ENCODE data around the gene PTPN18.

Gene PTPN18

GRCh38 chr2:130363479-130363878 is 7.6 kb downstream of the PTPN18 start:
- no peak overlapping the region for H3K4me3 ChIP-seq (ENCODE audit: low read length, poor library complexity, severe bottlenecking)
- TF ChIP-seq, protein P1, sequence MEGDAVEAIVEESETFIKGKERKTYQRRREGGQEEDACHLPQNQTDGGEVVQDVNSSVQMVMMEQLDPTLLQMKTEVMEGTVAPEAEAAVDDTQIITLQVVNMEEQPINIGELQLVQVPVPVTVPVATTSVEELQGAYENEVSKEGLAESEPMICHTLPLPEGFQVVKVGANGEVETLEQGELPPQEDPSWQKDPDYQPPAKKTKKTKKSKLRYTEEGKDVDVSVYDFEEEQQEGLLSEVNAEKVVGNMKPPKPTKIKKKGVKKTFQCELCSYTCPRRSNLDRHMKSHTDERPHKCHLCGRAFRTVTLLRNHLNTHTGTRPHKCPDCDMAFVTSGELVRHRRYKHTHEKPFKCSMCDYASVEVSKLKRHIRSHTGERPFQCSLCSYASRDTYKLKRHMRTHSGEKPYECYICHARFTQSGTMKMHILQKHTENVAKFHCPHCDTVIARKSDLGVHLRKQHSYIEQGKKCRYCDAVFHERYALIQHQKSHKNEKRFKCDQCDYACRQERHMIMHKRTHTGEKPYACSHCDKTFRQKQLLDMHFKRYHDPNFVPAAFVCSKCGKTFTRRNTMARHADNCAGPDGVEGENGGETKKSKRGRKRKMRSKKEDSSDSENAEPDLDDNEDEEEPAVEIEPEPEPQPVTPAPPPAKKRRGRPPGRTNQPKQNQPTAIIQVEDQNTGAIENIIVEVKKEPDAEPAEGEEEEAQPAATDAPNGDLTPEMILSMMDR (conservative IDR thresholded peaks at IDR 0.05; ENCODE audit: low read length) = no peak
- TF ChIP-seq EZH2phosphoT487 (IDR thresholded peaks at IDR 0.05; ENCODE audit: borderline replicate concordance) = no peak
- H3K9me3 ChIP-seq (ENCODE audit: insufficient read depth, low read depth, low read length) = no peaks in the 10 kb centered on the region
- H3F3A ChIP-seq (ENCODE audit: low read depth) = no peaks in the 10 kb centered on the region
- H3K9me2 ChIP-seq (replicated peaks; ENCODE audit: low read depth, low read length) = no peaks in the 10 kb centered on the region
- no peak overlapping the region for H3K4me2 ChIP-seq (ENCODE audit: low read depth, low read length, poor library complexity, severe bottlenecking)
- no peaks in the 10 kb centered on the region for H4K20me1 ChIP-seq (ENCODE audit: insufficient read depth, low read length, poor library complexity, severe bottlenecking)
- H2AFZ ChIP-seq (ENCODE audit: low read length) = no peak overlapping the region
- no peaks in the 10 kb centered on the region for H3K4me1 ChIP-seq (ENCODE audit: insufficient read depth, low read length, poor library complexity, severe bottlenecking)
- H3K9ac ChIP-seq (ENCODE audit: low read depth, low read length, poor library complexity, severe bottlenecking) = no peak overlapping the region
- no peaks in the 10 kb centered on the region for H3K79me2 ChIP-seq (ENCODE audit: insufficient read depth, low read length)
- H3K36me3 ChIP-seq (ENCODE audit: insufficient read depth, low read length) = no peaks in the 10 kb centered on the region
- H3K27me3 ChIP-seq (ENCODE audit: insufficient read depth, low read length, poor library complexity, severe bottlenecking) = peaks cover 9% of the 10 kb centered on the region

DNA sequence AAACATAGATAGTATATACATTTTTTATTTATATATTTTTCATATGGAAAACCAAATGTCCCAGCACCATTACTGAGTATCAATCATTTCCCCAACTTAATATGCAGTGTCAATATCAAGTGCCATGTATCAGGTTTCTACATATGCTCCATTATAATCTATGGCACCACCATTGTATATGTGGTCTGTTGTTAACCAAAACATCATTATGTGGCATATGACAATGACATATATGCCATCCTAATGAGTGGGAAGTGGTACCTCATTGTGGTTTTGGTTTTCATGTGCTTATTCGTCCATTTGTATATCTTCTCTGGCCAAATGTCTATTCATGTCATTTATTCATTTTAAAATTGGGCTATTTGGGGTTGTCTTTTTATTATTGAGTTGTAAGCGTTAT is 9.2 kb downstream of the PTPN18 start:
- H3K27me3 ChIP-seq (ENCODE audit: insufficient read depth, low read length, poor library complexity, severe bottlenecking) = peaks cover 22% of the 10 kb centered on the region
- H3K4me2 ChIP-seq (ENCODE audit: low read depth, low read length, poor library complexity, severe bottlenecking) = no peak overlapping the region
- TF ChIP-seq, protein P1 (conservative IDR thresholded peaks at IDR 0.05; ENCODE audit: low read length) = no peak
- TF ChIP-seq EZH2phosphoT487 (IDR thresholded peaks at IDR 0.05; ENCODE audit: borderline replicate concordance) = no peak
- H3F3A ChIP-seq (ENCODE audit: low read depth) = no peaks in the 10 kb centered on the region
- no peak overlapping the region for H3K9ac ChIP-seq (ENCODE audit: low read depth, low read length, poor library complexity, severe bottlenecking)
- no peaks in the 10 kb centered on the region for H3K79me2 ChIP-seq (ENCODE audit: insufficient read depth, low read length)
- peaks cover 5% of the 10 kb centered on the region for H3K4me1 ChIP-seq (ENCODE audit: insufficient read depth, low read length, poor library complexity, severe bottlenecking)
- H3K4me3 ChIP-seq (ENCODE audit: low read length, poor library complexity, severe bottlenecking) = no peak overlapping the region
- H2AFZ ChIP-seq (ENCODE audit: low read length) = no peak overlapping the region
- H4K20me1 ChIP-seq (ENCODE audit: insufficient read depth, low read length, poor library complexity, severe bottlenecking) = no peaks in the 10 kb centered on the region
- H3K36me3 ChIP-seq (ENCODE audit: insufficient read depth, low read length) = no peaks in the 10 kb centered on the region
- no peaks in the 10 kb centered on the region for H3K9me3 ChIP-seq (ENCODE audit: insufficient read depth, low read depth, low read length)
- H3K9me2 ChIP-seq (replicated peaks; ENCODE audit: low read depth, low read length) = no peaks in the 10 kb centered on the region

DNA sequence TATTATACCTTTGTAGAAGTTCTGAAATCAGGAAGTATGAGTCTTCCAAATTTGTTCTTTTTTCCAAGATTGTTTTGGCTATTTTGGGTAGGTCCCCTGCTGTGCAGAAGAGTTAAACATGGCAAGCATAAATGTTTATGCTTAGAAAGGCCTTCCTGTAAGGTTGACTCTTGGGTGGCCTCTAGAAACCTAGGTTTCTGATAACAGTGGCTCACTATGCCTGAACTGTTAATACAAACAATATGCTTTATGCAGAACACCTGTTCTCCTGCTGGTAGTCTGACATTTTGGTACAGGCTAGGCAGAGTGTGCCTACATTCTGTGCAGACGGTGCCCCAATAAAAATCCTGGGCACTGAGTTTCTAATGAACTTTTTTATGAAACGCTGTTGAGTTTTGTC is 10.1 kb downstream of the PTPN18 start:
- H3K9me2 ChIP-seq (replicated peaks; ENCODE audit: low read depth, low read length) = no peaks in the 10 kb centered on the region
- no peaks in the 10 kb centered on the region for H3K9me3 ChIP-seq (ENCODE audit: insufficient read depth, low read depth, low read length)
- no peak overlapping the region for H3K4me3 ChIP-seq (ENCODE audit: low read length, poor library complexity, severe bottlenecking)
- H3K27me3 ChIP-seq (ENCODE audit: insufficient read depth, low read length, poor library complexity, severe bottlenecking) = peaks cover 22% of the 10 kb centered on the region
- no peak for TF ChIP-seq EZH2phosphoT487 (IDR thresholded peaks at IDR 0.05; ENCODE audit: borderline replicate concordance)
- TF ChIP-seq, protein P1 (conservative IDR thresholded peaks at IDR 0.05; ENCODE audit: low read length) = no peak
- H4K20me1 ChIP-seq (ENCODE audit: insufficient read depth, low read length, poor library complexity, severe bottlenecking) = no peaks in the 10 kb centered on the region
- H3K36me3 ChIP-seq (ENCODE audit: insufficient read depth, low read length) = no peaks in the 10 kb centered on the region
- no peak overlapping the region for H3K4me2 ChIP-seq (ENCODE audit: low read depth, low read length, poor library complexity, severe bottlenecking)
- no peaks in the 10 kb centered on the region for H3F3A ChIP-seq (ENCODE audit: low read depth)
- H3K4me1 ChIP-seq (ENCODE audit: insufficient read depth, low read length, poor library complexity, severe bottlenecking) = peaks cover 14% of the 10 kb centered on the region
- no peak overlapping the region for H2AFZ ChIP-seq (ENCODE audit: low read length)
- H3K9ac ChIP-seq (ENCODE audit: low read depth, low read length, poor library complexity, severe bottlenecking) = no peak overlapping the region
- H3K79me2 ChIP-seq (ENCODE audit: insufficient read depth, low read length) = no peaks in the 10 kb centered on the region
